Retina (tissue), 1 donor: ENCODE results near the gene MUC5B.
A peak's percentile ranks its signal among the peaks of the same experiment; 100 is the strongest.
"Not testable (repeated sequence)": the region's sequence is repeated elsewhere in the genome, so short reads cannot be mapped to it uniquely, and the experiment has no call there.

ENCODE experiments used
- DNase-seq: peaks from one replicate; pipeline ENCODE4 v3.0.0-alpha.2; 2016

The MUC5B gene

GRCh38 chr11:1252371-1253102 is 29.7 kb downstream of the MUC5B start:
- no peak for DNase-seq

GRCh38 chr11:1253103-1253485 is 30.2 kb downstream of the MUC5B start:
- no peak for DNase-seq

- no peak for DNase-seq
These were observed 31.3 kb downstream of the MUC5B start for GRCh38 chr11:1254086-1254648.

GRCh38 chr11:1254733-1255132 is 31.9 kb downstream of the MUC5B start:
- DNase-seq, result no peak

- no peak for DNase-seq
These were observed 32.3 kb downstream of the MUC5B start for GRCh38 chr11:1255151-1255550.

- DNase-seq, result no peak
These were observed 33.6 kb downstream of the MUC5B start for GRCh38 chr11:1256257-1257045.

GRCh38 chr11:1257366-1257765 is 34.5 kb downstream of the MUC5B start:
- no peak for DNase-seq

GRCh38 chr11:1257916-1258315 is 35.0 kb downstream of the MUC5B start:
- DNase-seq, result no peak

GRCh38 chr11:1258401-1259075 is 35.7 kb downstream of the MUC5B start:
- DNase-seq, result no peak

- no peak for DNase-seq
These were observed 36.2 kb downstream of the MUC5B start for GRCh38 chr11:1259076-1259461.

GRCh38 chr11:1259561-1259960 is 36.7 kb downstream of the MUC5B start:
- DNase-seq, result no peak

GRCh38 chr11:1260023-1260501 is 37.2 kb downstream of the MUC5B start:
- DNase-seq, result no peak

GRCh38 chr11:1260620-1261019 is 37.8 kb downstream of the MUC5B start:
- no peak for DNase-seq

GRCh38 chr11:1261241-1262071 is 38.6 kb downstream of the MUC5B start:
- no peak for DNase-seq

GRCh38 chr11:1262172-1263006 is 39.5 kb downstream of the MUC5B start:
- peak; percentile 91 for DNase-seq

GRCh38 chr11:1263010-1263409 is 40.1 kb downstream of the MUC5B start:
- DNase-seq, result no peak

GRCh38 chr11:1264444-1264843 is 41.6 kb downstream of the MUC5B start:
- DNase-seq, result peak; percentile 36

GRCh38 chr11:1265480-1265879 is 42.6 kb downstream of the MUC5B start:
- not testable (repeated sequence) for DNase-seq

- DNase-seq, result not testable (repeated sequence)
These were observed 44.1 kb downstream of the MUC5B start for GRCh38 chr11:1266976-1267375.

GRCh38 chr11:1267441-1268100 is 44.7 kb downstream of the MUC5B start:
- DNase-seq, result no peak

- DNase-seq, result no peak
These were observed 47.1 kb downstream of the MUC5B start for GRCh38 chr11:1269957-1270356.
